Hematopoietic multipotent progenitor cell treated with erythropoietin and hydrocortisone succinate and interleukin-3 and kit ligand, for 4 days (in vitro differentiated cells): ENCODE data around the gene GRM5.

Source experiments
- DNase-seq: peaks from one replicate; pipeline ENCODE4 v3.0.0-alpha.2; 2015

GRM5 gene

GRCh38 chr11:88827018-88827676 is 238.6 kb downstream of the GRM5 start:
- no peak for DNase-seq

DNA sequence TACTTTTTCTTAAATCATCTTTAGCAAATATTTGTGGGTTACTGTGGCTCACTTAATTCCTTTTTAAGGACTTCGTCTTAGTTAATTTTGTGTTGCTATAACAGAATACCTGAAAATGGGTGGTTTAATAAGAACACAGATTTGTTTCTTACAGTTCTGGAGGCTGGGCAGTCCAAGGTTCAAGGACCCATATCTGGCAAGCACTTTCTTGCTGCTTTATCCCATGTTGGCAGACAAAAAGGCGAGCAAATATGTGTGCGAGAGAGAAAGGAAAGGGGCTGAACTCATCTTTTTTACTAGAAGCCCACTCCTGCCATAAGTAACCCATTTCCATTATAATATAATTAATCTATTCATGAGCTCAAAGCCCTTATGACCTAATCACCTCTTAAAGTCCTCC is 246.2 kb downstream of the GRM5 start:
- DNase-seq: no peak

- DNase-seq: no peak
These were observed 246.8 kb downstream of the GRM5 start for GRCh38 chr11:88818978-88819377.

- no peak for DNase-seq
These were observed 250.3 kb downstream of the GRM5 start for GRCh38 chr11:88815505-88815904.

DNA sequence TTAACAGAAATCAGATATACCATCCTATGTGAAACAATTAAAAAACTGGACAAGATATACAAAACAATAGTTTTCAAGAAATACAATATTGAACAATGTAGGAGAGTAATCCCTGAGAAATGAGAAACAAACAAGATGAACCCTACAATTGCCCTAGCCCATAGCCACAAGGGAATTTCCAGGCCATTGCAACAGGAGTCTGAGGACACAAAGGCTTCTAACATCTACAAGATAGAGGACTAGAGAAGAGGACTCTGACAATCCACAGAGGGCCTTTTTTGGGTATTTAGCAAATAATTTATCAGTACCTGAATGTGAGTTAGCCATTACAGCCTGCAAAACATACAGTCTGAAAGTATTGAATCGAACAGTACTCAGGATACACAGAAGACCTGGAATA is 251.7 kb downstream of the GRM5 start:
- no peak for DNase-seq

DNA sequence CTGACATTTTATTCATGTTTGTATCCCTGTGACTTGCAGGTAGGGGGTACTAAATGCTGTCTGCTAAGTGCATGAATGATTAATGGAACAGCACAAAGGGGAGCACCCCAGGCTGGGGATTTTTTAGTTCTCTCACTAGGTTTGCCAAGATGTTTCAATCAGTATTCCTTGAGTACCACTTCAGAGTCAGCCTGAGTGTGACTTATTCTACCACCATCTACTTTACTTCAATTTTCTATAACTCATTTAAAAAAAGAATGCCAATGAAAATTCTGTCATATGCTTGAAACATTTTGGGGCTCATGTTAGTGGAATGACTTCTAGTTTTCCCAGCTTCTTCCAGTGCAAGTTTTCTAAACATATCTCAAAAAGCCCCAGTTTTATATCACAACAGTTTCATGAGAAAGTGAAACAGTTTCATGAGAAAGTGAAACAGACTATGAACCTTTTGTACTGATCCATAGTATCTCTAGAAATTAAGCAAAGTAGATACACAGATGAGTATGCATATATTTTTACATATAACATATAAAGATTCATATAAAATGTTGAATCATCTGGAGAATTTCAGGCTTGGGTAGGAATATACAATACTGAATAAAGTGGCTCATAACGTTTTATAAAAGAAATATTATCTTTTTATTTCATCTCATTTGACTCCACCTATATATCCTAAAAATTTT is 252.4 kb downstream of the GRM5 start:
- no peak for DNase-seq

DNA sequence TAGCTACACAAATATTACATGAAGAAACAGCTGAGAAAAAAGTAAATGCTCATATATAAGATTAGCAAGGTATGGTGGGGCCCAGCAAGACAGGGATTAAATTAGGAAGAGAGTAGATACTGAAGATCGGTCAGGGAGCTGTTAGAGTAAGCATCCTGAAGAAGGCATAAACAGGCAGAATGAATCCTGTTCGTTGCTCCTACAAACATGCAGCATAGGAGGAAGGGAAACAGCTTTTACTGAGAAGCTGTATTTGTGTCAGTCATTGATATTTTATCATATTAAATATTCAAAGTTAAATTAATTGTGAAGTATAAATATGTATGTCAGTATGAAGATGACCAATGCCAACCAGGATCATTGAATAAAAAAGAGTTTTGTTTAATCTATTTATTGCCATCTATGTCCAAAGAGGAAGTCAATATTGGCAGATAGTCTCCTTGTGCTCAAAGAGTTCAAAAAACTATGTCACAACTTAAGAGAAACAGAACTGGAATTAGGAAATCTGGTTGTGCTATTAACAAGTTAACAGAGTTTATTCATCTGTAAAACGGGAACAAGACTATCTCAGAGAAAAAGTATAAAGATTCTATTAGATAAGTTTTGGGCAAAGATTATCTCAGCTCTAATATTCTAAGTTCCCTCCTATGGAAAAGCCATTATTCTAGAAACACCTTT is 255.2 kb downstream of the GRM5 start:
- DNase-seq: no peak

- no peak for DNase-seq
These were observed 256.7 kb downstream of the GRM5 start for GRCh38 chr11:88809126-88809525.

GRCh38 chr11:88807349-88807748 is 258.4 kb downstream of the GRM5 start:
- DNase-seq: no peak

GRCh38 chr11:88806410-88806809 is 259.4 kb downstream of the GRM5 start:
- DNase-seq: no peak

GRCh38 chr11:88801484-88802123 is 264.2 kb downstream of the GRM5 start:
- no peak for DNase-seq

DNA sequence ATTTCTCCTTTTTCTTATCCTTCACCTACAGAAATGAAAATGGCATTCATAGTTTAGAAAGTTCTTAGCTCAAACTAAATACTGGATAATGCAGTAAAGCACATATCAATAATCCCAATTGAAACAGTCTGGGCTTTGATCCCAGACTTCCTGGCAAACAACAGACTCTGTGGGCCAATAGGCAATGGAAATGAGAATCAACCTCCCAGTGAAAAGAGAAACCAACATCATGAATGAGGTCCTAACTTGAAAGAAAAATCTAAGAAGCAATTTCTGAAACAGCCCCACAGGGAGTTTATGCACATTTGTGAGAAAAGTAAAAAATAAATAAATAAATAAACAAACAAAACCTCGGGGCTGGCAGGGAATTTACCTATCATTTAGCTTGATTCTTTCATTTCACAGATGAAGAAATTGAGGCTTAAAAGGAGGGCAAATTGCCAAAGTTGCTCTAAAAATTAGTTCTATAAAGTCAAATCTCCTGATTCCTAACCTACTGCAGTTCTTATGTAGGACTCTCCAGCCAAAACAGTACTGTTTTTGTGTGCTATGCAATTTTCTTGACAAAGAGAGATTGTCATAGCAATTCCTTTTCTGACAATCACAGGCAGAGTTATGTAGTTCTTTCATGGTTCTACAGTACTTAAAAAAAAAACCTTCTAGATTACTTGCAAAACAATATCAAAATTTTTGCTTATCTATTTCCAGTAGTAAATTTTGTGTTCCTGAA is 265.8 kb downstream of the GRM5 start:
- DNase-seq: no peak

DNA sequence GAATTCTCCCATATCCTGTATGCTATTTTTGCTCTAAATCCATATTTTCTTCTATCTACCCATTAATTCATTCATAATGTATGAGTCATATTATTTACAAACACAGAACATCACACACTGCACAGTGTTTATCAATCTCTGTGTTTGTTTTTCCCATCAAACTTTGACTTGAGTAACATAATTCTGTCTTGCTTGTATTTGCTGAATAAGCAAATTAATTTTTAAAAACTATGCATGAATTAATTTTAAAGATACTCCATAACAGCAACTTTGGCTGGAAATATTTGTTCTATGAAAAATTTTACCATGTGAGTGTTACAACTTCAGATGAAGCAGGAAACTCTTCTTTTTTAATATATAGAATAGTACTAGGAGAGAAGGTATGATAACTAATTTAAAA is 275.6 kb downstream of the GRM5 start:
- DNase-seq: no peak

DNA sequence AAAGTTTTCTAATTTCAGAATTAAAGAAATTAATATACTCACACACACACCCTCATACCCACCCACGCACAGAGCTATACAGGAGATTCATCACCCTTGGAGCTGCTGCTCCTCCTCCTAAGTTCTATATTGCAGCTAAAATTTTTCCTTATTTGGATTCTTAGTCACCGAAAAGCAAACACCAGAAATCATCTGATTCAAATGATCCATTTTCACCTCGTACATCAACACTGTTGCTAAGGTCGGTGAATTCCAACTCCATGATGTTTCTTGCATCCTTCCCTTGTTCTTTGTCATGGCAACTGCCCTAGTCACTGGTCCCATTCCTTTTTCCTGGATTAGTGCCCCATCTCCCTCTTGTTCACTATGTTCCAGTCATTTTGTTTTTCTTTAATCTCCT is 286.2 kb downstream of the GRM5 start:
- DNase-seq: no peak

DNA sequence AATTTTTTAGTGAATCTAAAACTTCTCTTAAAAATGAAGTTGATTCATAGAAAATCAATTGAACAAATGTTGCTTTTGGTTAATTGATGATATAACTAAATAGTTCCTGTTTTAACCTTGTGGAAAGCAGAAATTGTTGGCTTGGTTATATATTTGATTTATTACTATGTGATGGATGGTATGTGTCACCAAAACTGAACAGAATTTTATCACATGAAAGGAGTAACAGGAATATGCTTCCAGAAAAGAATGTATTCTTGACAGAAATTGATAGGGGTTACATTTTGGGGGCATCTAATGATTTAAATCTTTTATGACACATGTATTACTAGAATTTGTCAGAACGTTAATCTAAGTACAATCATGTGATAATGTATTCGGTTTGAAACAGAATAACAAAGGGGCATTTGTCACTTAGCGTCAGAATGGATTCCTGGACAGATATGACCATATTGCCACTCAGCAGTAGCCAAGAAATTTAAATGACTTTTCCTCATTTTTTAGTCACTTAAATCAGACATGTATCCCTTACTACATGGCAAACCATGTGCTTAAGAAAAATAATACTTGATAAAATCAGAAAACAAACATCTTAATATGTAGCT is 295.2 kb downstream of the GRM5 start:
- no peak for DNase-seq

DNA sequence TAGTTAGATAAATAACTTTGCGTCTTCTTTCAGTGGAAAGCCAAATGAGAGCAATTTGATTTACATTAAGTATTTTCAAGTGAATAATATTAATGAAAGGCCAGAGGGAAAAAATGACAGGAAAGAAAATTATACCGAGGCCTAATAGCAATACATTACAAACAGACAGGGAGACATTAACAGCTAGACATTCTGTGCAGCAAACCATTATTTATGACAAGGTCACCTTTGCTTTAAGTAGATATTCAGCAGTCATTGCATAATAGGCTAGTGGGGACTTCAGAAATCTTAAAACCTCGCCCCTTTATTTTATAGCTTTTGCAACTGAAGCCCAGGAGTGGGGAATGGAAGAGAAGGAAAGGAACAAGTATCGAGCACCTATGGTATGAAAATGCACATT is 321.6 kb downstream of the GRM5 start:
- no peak for DNase-seq

- no peak for DNase-seq
These were observed 326.3 kb downstream of the GRM5 start for GRCh38 chr11:88739524-88739923.

DNA sequence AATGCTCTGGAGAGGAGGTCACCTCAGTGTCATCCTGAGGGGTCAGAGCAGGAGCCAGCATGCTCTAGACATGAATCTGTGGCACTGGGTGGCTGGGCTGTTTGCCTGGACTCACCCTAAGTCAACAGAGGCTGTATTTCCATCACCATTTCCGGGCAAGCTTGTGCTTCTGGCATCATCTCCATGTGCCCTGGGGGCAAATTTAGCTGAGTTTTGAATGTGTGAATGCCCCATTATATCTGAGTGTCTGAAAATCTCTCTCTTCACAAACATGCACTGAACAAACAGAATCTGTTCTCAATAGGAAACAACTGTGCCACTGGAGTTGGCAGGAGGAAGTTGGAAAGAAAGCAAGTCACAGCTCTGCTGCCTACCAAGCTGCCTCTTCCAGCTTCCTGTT is 356.2 kb downstream of the GRM5 start:
- DNase-seq: no peak

- no peak for DNase-seq
These were observed 361.3 kb downstream of the GRM5 start for GRCh38 chr11:88704485-88704884.

GRCh38 chr11:88701816-88702215 is 364.0 kb downstream of the GRM5 start:
- no peak for DNase-seq

GRCh38 chr11:88697139-88697538 is 368.6 kb downstream of the GRM5 start:
- no peak for DNase-seq

DNA sequence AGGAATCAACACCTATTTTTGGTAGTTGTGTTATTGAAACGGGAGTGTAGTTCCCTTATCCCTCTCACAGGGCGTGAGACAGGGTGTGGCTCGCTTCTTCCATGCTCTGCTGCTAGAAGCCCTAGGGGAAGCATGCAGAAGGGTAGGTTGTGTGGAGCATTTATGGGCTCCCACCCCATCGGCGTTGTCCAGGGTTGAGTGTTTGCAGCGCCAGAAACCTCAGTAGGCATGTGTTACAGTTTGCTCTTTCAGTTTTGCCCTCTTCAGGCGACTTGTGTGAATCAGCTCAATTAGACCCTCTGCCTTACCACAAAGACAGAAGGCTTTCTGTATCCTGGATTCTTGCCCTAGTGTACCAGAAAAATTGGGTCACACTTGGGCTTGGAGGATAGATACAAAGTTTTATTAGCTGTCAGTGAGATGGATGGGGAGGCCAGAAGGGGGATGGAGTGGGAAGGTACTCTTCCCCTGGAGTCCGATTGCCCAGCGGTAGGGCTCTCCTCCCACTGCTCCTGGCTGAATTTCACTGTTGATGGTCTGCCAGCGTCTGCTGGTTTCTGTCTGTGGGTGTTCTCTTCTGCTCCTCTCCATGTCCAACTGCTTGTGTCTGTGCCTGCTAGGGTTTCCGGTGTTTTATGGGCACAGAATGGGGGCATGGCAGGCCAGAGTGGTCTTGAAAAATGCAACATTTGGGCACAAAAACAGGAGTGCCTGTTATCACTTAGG is 369.9 kb downstream of the GRM5 start:
- DNase-seq: no peak
